Smooth muscle cell (in vitro differentiated cells): ENCODE results near the gene GUCA2B. TPM values are rescaled to one million over a fixed set of nuclear protein-coding genes. Genes with fewer than 3 reads are reported as not detected.
A peak's percentile ranks its signal among the peaks of the same experiment; 100 is the strongest.

Experiments used
- DNase-seq: peaks from one replicate; lab custom pipeline; 2025; ENCODE audit not compliant: unreplicated experiment; lab: John Stamatoyannopoulos, UW
- H2AFZ ChIP-seq: fragments of 200-600 bp; sonication (generic); 2 replicates; pipeline ENCODE4 v1.6.0; 2016; ENCODE audit warnings: antibody characterized with exemption, low read depth, mild to moderate bottlenecking
- H3F3A ChIP-seq: fragments of 200-600 bp; sonication (generic); 2 replicates; pipeline ENCODE4 v1.6.0; 2017; ENCODE audit warnings: antibody characterized with exemption, low read depth
- H3K27ac ChIP-seq: fragments of 200-600 bp; sonication (generic); 2 replicates; pipeline ENCODE4 v1.5.1; 2016; ENCODE audit warnings: low read depth, mild to moderate bottlenecking
- H3K27me3 ChIP-seq: fragments of 200-600 bp; sonication (generic); 2 replicates; pipeline ENCODE4 v1.6.1; 2016; ENCODE audit warnings: low read depth, mild to moderate bottlenecking
- H3K36me3 ChIP-seq: fragments of 200-600 bp; sonication (generic); 2 replicates; pipeline ENCODE4 v1.5.1; 2016; ENCODE audit warnings: low read depth
- H3K4me1 ChIP-seq: fragments of 200-600 bp; sonication (generic); 2 replicates; pipeline ENCODE4 v1.5.1; 2016; ENCODE audit warnings: low read depth
- H3K4me2 ChIP-seq: fragments of 200-600 bp; sonication (generic); 2 replicates; pipeline ENCODE4 v1.6.0; 2016; ENCODE audit warnings: mild to moderate bottlenecking
- H3K4me3 ChIP-seq: fragments of 200-600 bp; sonication (generic); 2 replicates; pipeline ENCODE4 v1.5.1; 2016; ENCODE audit warnings: mild to moderate bottlenecking
- H3K79me2 ChIP-seq: fragments of 200-600 bp; sonication (generic); 2 replicates; pipeline ENCODE4 v1.6.0; 2016; ENCODE audit warnings: low read depth, mild to moderate bottlenecking
- H3K9ac ChIP-seq: fragments of 200-600 bp; sonication (generic); 2 replicates; pipeline ENCODE4 v1.6.0; 2016; ENCODE audit warnings: low read depth
- H3K9me3 ChIP-seq: fragments of 200-600 bp; sonication (generic); replicated peaks from 2 replicates; pipeline ENCODE4 v1.5.1; 2016; ENCODE audit warnings: low read depth
- H4K20me1 ChIP-seq: fragments of 200-600 bp; sonication (generic); 2 replicates; pipeline ENCODE4 v1.6.0; 2016; ENCODE audit warnings: low read depth
- CTCF ChIP-seq: fragments of 200-600 bp; sonication (generic); IDR thresholded peaks from 2 replicates; pipeline ENCODE4 v1.5.1; 2017; ENCODE audit warnings: borderline replicate concordance, mild to moderate bottlenecking, antibody characterized with exemption; ENCODE audit not compliant: insufficient read depth, poor library complexity, severe bottlenecking
- WGBS: methylation state at CpG from one replicate; pipeline ENCODE4 v1.1.7; 2016; ENCODE audit warnings: low lambda C conversion rate; 5-methylcytosine and 5-hydroxymethylcytosine counted together
- polyA plus RNA-seq: library from polyadenylated mRNA; unstranded; fragments of >200 nt; fragmentation: Nextera tagmentation; extraction: Ambion mirVana; gene quantifications from 2 replicates; pipeline ENCODE4 v1.2.1, GENCODE V29; 2016
- total RNA-seq: library from RNA; depleted of rRNA; stranded (reverse); fragments of >200 nt; gene quantifications from 2 replicates; pipeline ENCODE4 v1.2.3, GENCODE V29; 2014

GUCA2B gene
- total and polyA plus RNA-seq, 2 experiments from 2014 or later = not detected

- no peak for DNase-seq
- H3K9ac ChIP-seq = no peak overlapping the region
- H3K36me3 ChIP-seq = no peaks in the 10 kb centered on the region
- 88% methylated on average over 15 of the region's 15 CpGs for WGBS
- H4K20me1 ChIP-seq = peaks cover 17% of the 10 kb centered on the region
- H3F3A ChIP-seq = no peaks in the 10 kb centered on the region
- H3K9me3 ChIP-seq = no peaks in the 10 kb centered on the region
- no peaks in the 10 kb centered on the region for H3K79me2 ChIP-seq
- H3K4me1 ChIP-seq = peaks cover 3% of the 10 kb centered on the region
- no peak overlapping the region for H3K4me3 ChIP-seq
- H3K4me2 ChIP-seq = no peak overlapping the region
- no peaks in the 10 kb centered on the region for H3K27me3 ChIP-seq
- H2AFZ ChIP-seq = no peak overlapping the region
- TF ChIP-seq CTCF = no peak
- H3K27ac ChIP-seq = no peak overlapping the region
These were observed 19.3 kb downstream of the GUCA2B start for GRCh38 chr1:42172381-42173133.

- no peak overlapping the region for H3K9ac ChIP-seq
- no peak overlapping the region for H3K27ac ChIP-seq
- DNase-seq = peak; percentile 13
- H3K4me1 ChIP-seq = peaks cover 6% of the 10 kb centered on the region
- no peaks in the 10 kb centered on the region for H3K27me3 ChIP-seq
- H3K4me2 ChIP-seq = no peak overlapping the region
- WGBS = 40% methylated on average over 9 of the region's 9 CpGs
- H3K4me3 ChIP-seq = no peak overlapping the region
- H2AFZ ChIP-seq = no peak overlapping the region
- no peaks in the 10 kb centered on the region for H3K79me2 ChIP-seq
- TF ChIP-seq CTCF = peak; percentile 96
- H3K9me3 ChIP-seq = no peaks in the 10 kb centered on the region
- H3F3A ChIP-seq = no peaks in the 10 kb centered on the region
- no peaks in the 10 kb centered on the region for H3K36me3 ChIP-seq
- peaks cover 24% of the 10 kb centered on the region for H4K20me1 ChIP-seq
These were observed 20.1 kb downstream of the GUCA2B start for GRCh38 chr1:42173155-42173933.

- Histone ChIP-seq H3K27ac (no peak overlapping the region), H3K9ac (no peak overlapping the region), H3K27me3 (no peaks in the 10 kb centered on the region), H4K20me1 (peaks cover 32% of the 10 kb centered on the region), H3K4me3 (no peak overlapping the region), H3K79me2 (no peaks in the 10 kb centered on the region), H3K9me3 (no peaks in the 10 kb centered on the region), H3F3A (peaks cover 5% of the 10 kb centered on the region), H3K4me1 (peaks cover 6% of the 10 kb centered on the region), H2AFZ (no peak overlapping the region), H3K36me3 (no peaks in the 10 kb centered on the region), H3K4me2 (no peak overlapping the region)
- DNase-seq = no peak
- no peak for TF ChIP-seq CTCF
- 89% methylated on average over 8 of the region's 8 CpGs for WGBS
These were observed 20.9 kb downstream of the GUCA2B start for GRCh38 chr1:42173961-42174735.
